Small intestine (tissue), 7 donors: ENCODE data around the gene FAM72A. TPM values are rescaled to one million over a fixed set of nuclear protein-coding genes. Genes with fewer than 3 reads are reported as not detected.
"Not testable (repeated sequence)": the region's sequence is repeated elsewhere in the genome, so short reads cannot be mapped to it uniquely, and the experiment has no call there.

ENCODE experiments used
- DNase-seq, 2 donors: peaks; one replicate each; pipeline versions ENCODE4 v3.0.0 to v3.0.0-alpha.2; 2013
- FAIRE-seq: peaks from 2 replicates; lab custom pipeline; 2012; peaks lifted over from hg19 to GRCh38; lab: Jason Lieb, UNC
- H3K27ac ChIP-seq, 3 donors: one replicate each; pipeline ENCODE4 v1.5.1; 2013; ENCODE audit warnings: low read length in 2 of 3, mild to moderate bottlenecking in 2 of 3, control low read depth in 1 of 3, inconsistent platforms in 1 of 3, low read depth in 1 of 3, moderate library complexity in 1 of 3
- H3K27me3 ChIP-seq, 3 donors: one replicate each; pipeline ENCODE4 v1.6.1; 2013; ENCODE audit warnings: low read length in 3 of 3, inconsistent platforms in 1 of 3; ENCODE audit not compliant: control insufficient read depth in 3 of 3, insufficient read depth in 3 of 3
- H3K36me3 ChIP-seq, 3 donors: one replicate each; pipeline ENCODE4 v1.6.1; 2013; ENCODE audit warnings: low read length in 3 of 3, inconsistent platforms in 1 of 3, low read depth in 1 of 3, mild to moderate bottlenecking in 1 of 3, moderate library complexity in 1 of 3; ENCODE audit not compliant: control insufficient read depth in 3 of 3, insufficient read depth in 2 of 3
- H3K4me1 ChIP-seq, 3 donors: one replicate each; pipeline ENCODE4 v1.6.1; 2013; ENCODE audit warnings: low read length in 2 of 3, inconsistent platforms in 1 of 3, low read depth in 1 of 3, mild to moderate bottlenecking in 1 of 3, moderate library complexity in 1 of 3; ENCODE audit not compliant: control insufficient read depth in 3 of 3, insufficient read depth in 2 of 3
- H3K4me3 ChIP-seq, 3 donors: one replicate each; pipeline ENCODE4 v1.5.1; 2013; ENCODE audit warnings: low read length in 3 of 3, control low read depth in 1 of 3, inconsistent platforms in 1 of 3, low read depth in 1 of 3, mild to moderate bottlenecking in 1 of 3, moderate library complexity in 1 of 3
- H3K9me3 ChIP-seq, 2 donors: one replicate each; pipeline ENCODE4 v1.6.1; 2013; ENCODE audit warnings: low read depth in 1 of 2, low read length in 1 of 2; ENCODE audit not compliant: control insufficient read depth in 2 of 2, insufficient read depth in 1 of 2
- WGBS, 3 donors: extraction: QIAGEN DNeasy Blood & Tissue Kit; methylation state at CpG; one replicate each; pipeline ENCODE4 v1.1.7; 2013; 5-methylcytosine and 5-hydroxymethylcytosine counted together
- polyA plus RNA-seq, 4 donors: library from polyadenylated mRNA; stranded (reverse) in 3 of 4; unstranded in 1 of 4; fragments of 200-250 nt in 3 of 4; fragments of 120-200 nt in 1 of 4; gene quantifications; one replicate each; pipeline versions ENCODE4 v1.2.1 to v1.2.3, GENCODE V29; 2013
- donor health status: healthy with polysubstance abuse.
- donor health status: control.
- donor health status: control.
- donor health status: Bipolar disorder and iron deficiency.
- donor health status: healthy.

Gene FAM72A
- polyA plus RNA-seq, 4 donors = 1.6 to 5.7 (median 2.0) TPM

DNA sequence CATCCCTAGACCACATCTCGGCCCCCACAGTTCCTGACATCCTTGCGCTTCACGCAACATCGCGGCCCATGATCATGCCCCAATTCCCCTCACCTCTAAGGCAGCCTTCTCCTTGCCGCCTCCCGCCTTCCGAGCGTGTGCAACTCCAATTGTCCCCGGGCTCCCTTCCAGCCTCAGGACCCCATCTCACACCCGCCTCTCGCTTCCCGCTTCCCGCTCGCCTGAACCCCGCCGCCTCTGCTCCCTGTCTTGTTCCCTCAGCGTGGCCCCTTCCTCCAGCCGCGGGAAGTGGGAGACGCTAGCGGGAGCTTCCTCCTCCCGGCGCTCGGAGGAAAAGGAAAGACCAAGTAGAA lies 1.5 kb upstream of the FAM72A start:
- Histone ChIP-seq H3K4me3 (peak overlapping the region in 2 of 3 donors; percentile 24 to 30), H3K27ac (peak overlapping the region in 1 of 3 donors; percentile 49)
- not testable (repeated sequence) for H3K4me1 ChIP-seq, H3K36me3 ChIP-seq, H3K27me3 ChIP-seq, H3K9me3 ChIP-seq, FAIRE-seq, DNase-seq
- WGBS, 3 donors = 0% methylated on average over 5 of the region's 25 CpGs; no CpG with 5 or more reads in 2 of the 3 donors

- WGBS, 3 donors = 0 to 2% (median 0%) methylated on average over 3 to 28 of the region's 63 CpGs
- not testable (repeated sequence) for H3K9me3 ChIP-seq, H3K4me1 ChIP-seq, FAIRE-seq, H3K27me3 ChIP-seq, H3K36me3 ChIP-seq
- DNase-seq = peak; percentile 20 to 50
- H3K4me3 ChIP-seq = peak within 1 kb of the TSS; percentile 41 to 46 (median 42)
- H3K27ac ChIP-seq = peak within 1 kb of the TSS; percentile 60 to 72 (median 71)
Measured at GRCh38 chr1:206203364-206204158, 922 bp upstream of the FAM72A start, which contains the start of gene SRGAP2. SRGAP2 (plus strand) TSS chr1:206203541; CDS start chr1:206205971, 2,430 bp downstream.

DNA sequence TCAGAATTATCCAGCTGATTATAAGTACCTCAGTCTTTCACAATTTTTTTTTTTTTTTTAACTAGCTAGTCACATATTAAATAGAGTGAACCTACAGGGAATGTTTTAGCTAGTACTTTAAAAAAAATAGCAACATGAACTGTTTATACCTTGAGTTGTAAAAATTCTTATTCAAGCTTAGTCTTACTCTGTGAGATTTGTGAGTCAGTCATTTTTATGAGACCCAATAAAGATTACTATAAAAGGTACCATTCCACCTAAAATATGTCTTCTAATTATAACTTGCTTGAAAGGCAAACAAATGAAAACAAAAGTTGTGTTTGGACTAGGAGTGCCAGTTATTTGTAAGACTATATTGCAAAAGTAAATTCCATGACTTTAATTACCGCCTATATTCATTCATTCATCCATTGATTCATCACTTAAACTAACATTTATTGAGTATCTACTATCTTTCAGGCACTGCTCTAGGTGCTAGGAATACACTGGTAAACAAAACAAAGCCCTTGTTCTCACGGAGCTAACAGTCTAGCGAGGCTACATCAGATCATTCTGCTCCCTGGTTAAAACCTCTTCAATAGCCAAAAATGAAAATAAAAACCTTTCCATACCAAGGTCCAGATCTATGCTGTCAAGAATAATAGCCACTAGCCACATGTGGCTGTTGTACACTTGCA lies 5.8 kb downstream of the FAM72A start:
- not testable (repeated sequence) for H3K9me3 ChIP-seq, H3K27me3 ChIP-seq, H3K4me1 ChIP-seq, DNase-seq, H3K36me3 ChIP-seq, H3K4me3 ChIP-seq, FAIRE-seq, H3K27ac ChIP-seq
- 67 to 85% (median 77%) methylated on average over 2 to 3 of the region's 3 CpGs for WGBS, 3 donors

DNA sequence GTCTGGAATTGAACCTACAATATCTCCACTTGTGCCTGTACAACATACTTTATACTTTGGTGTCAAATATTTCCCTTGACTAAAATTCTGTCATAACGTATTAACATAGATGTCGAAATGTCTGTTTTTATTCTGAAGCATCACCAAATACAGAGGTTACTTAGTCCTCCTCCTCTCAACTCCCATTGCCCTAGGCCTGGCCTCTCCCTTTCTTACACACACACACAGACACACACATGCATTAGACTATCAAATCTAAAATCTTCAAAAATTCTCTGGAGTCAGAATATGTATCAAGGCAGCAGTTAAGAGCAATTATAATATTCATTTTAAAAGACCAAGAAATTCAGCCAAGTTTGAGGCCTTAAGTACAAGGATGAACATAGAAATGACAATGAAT lies 7.5 kb downstream of the FAM72A start:
- not testable (repeated sequence) for FAIRE-seq
- WGBS, 3 donors = no CpG with 5 or more reads among the region's 2 CpGs

GRCh38 chr1:206186826-206187225 lies 15.8 kb downstream of the FAM72A start:
- not testable (repeated sequence) for H3K4me3 ChIP-seq, H3K9me3 ChIP-seq, FAIRE-seq, H3K4me1 ChIP-seq, DNase-seq, H3K36me3 ChIP-seq, H3K27me3 ChIP-seq, H3K27ac ChIP-seq
- 87 to 94% (median 90%) methylated on average over 2 of the region's 4 CpGs for WGBS, 3 donors

More for the DNA sequence above, 7.5 kb downstream of the FAM72A start:
- H3K36me3 ChIP-seq, H3K27ac ChIP-seq, H3K27me3 ChIP-seq, DNase-seq, H3K4me1 ChIP-seq, H3K9me3 ChIP-seq, H3K4me3 ChIP-seq: not testable (repeated sequence)

- H3K9me3 ChIP-seq, H3K4me1 ChIP-seq, DNase-seq, FAIRE-seq, H3K27ac ChIP-seq, H3K36me3 ChIP-seq, H3K27me3 ChIP-seq, H3K4me3 ChIP-seq: not testable (repeated sequence)
- no CpG with 5 or more reads among the region's 3 CpGs for WGBS, 3 donors
Measured at GRCh38 chr1:206185778-206186177, 16.9 kb downstream of the FAM72A start.

- H3K27me3 ChIP-seq, H3K9me3 ChIP-seq, DNase-seq, FAIRE-seq, H3K36me3 ChIP-seq, H3K4me1 ChIP-seq, H3K4me3 ChIP-seq, H3K27ac ChIP-seq: not testable (repeated sequence)
- WGBS, 3 donors = 77 to 100% (median 80%) methylated on average over 1 of the region's 2 CpGs
Measured at GRCh38 chr1:206183788-206184187, 18.9 kb downstream of the FAM72A start.

- WGBS, 3 donors = 84 to 100% (median 98%) methylated on average over 2 to 4 of the region's 6 CpGs
- not testable (repeated sequence) for H3K27ac ChIP-seq, FAIRE-seq, H3K36me3 ChIP-seq, H3K9me3 ChIP-seq, H3K4me1 ChIP-seq, H3K4me3 ChIP-seq, H3K27me3 ChIP-seq, DNase-seq
Measured at GRCh38 chr1:206182368-206183317, 20.0 kb downstream of the FAM72A start.
